HG02763 (cell line): ENCODE results near the gene FLT3LG.

Experiments
- ATAC-seq: cut with Tn5 transposase; IDR thresholded peaks from one replicate; pipeline ENCODE4 v1.9.1; 2021; ENCODE audit warnings: mild to moderate bottlenecking, moderate library complexity; ENCODE audit not compliant: unreplicated experiment

FLT3LG gene

GRCh38 chr19:49487277-49488045 is 13.4 kb downstream of the FLT3LG start, which contains the start of gene RPL13A:
RPL13A (plus strand) TSS chr19:49487608; CDS start chr19:49487630, 22 bp downstream.
- peak; percentile 94 for ATAC-seq

GRCh38 chr19:49488046-49488862 is 14.2 kb downstream of the FLT3LG start:
- no peak for ATAC-seq

GRCh38 chr19:49488863-49489537 is 15.0 kb downstream of the FLT3LG start:
- ATAC-seq = no peak

GRCh38 chr19:49489601-49490167 is 15.7 kb downstream of the FLT3LG start:
- ATAC-seq = no peak

- no peak for ATAC-seq
These were observed 16.4 kb downstream of the FLT3LG start for GRCh38 chr19:49490287-49491029.

GRCh38 chr19:49491030-49491803 is 17.2 kb downstream of the FLT3LG start:
- ATAC-seq = no peak

- no peak for ATAC-seq
These were observed 18.0 kb downstream of the FLT3LG start for GRCh38 chr19:49491804-49492572.

- no peak for ATAC-seq
These were observed 18.8 kb downstream of the FLT3LG start for GRCh38 chr19:49492573-49493405.

GRCh38 chr19:49496574-49497008 is 22.6 kb downstream of the FLT3LG start:
- no peak for ATAC-seq

GRCh38 chr19:49497047-49497788 is 23.2 kb downstream of the FLT3LG start:
- ATAC-seq = no peak

GRCh38 chr19:49497789-49498103 is 23.7 kb downstream of the FLT3LG start:
- no peak for ATAC-seq

- no peak for ATAC-seq
These were observed 24.5 kb downstream of the FLT3LG start for GRCh38 chr19:49498475-49498874.

- ATAC-seq = no peak
These were observed 25.1 kb downstream of the FLT3LG start for GRCh38 chr19:49499030-49499670.

GRCh38 chr19:49502866-49503581 is 29.0 kb downstream of the FLT3LG start:
- ATAC-seq = no peak

GRCh38 chr19:49503582-49503962 is 29.6 kb downstream of the FLT3LG start:
- ATAC-seq = no peak

- no peak for ATAC-seq
These were observed 32.6 kb downstream of the FLT3LG start for GRCh38 chr19:49506575-49507105.
